ENCODE measurements around the gene ZIC1. TPM values are rescaled to one million over a fixed set of nuclear protein-coding genes. Genes with fewer than 3 reads are reported as not detected.

The ZIC1 gene
- total RNA-seq, 1 experiment from 2014 or later: not detected

DNA sequence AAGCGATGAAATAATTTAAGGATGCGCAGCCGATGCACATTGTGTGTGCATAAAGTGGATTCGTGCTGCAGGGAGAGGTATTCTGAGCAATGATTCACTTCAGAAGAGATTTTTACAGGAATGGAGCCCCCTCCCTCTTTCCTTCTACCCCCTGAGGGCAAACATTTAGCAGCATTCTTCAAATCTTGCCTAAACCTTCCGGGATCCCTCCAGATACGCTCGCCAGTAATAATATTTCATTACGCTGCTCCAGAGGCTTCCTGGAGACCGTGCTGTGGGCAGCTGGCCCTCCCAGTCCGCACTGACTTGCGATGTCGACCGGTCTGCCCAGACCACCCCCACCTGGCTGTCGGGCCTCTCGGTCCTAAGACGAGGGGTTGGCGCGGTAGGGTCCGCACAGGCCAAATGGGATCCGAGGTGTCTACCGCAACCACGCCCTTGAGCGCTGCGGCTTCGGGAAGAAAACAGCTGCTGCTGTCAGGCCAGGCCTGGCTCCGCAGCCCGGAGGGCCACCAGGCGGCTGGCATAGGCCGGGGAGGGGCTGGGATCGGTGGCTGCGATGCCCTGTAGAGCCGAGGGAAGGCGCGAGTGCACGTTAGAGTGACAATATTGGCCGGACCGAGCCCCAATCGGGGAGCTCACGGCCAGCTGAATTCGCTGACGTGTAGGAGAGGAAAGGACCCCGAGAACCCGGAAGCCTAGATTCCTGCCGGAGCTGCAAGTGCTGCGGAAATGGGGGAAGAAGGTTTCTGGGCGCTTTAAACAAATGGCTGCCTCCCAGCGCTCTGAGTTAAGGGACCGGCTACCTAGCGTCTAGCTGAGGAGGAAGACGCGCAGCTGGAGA is 17.2 kb upstream of the ZIC1 start:
- H3K9me3 ChIP-seq (ENCODE audit: control insufficient read depth, low read depth, low read length): no peaks in the 10 kb centered on the region
- no peak overlapping the region for H2BK15ac ChIP-seq (ENCODE audit: low read depth, low read length)
- H3K23me2 ChIP-seq (ENCODE audit: insufficient read length, low read depth, low read length, poor library complexity, severe bottlenecking): peaks cover 18% of the 10 kb centered on the region
- peak; percentile 93 for DNase-seq
- no peak overlapping the region for H3T11ph ChIP-seq (ENCODE audit: low read length)
- no peak overlapping the region for H2AK5ac ChIP-seq (ENCODE audit: insufficient read length, low read length)
- H3K27ac Mint-ChIP-seq: no peak overlapping the region
- no peaks in the 10 kb centered on the region for H3K79me2 ChIP-seq (ENCODE audit: insufficient read depth, low read length)
- H3K27me3 ChIP-seq (ENCODE audit: insufficient read depth, low read length): peaks cover 88% of the 10 kb centered on the region
- H3K79me1 ChIP-seq (ENCODE audit: insufficient read depth, low read depth, low read length, poor library complexity, severe bottlenecking): no peaks in the 10 kb centered on the region
- no peak overlapping the region for H2BK12ac ChIP-seq (ENCODE audit: insufficient read length, low read depth, low read length)
- no peak overlapping the region for H2BK20ac ChIP-seq (ENCODE audit: low read depth, low read length, poor library complexity, severe bottlenecking)
- H3K4ac ChIP-seq (ENCODE audit: low read depth, low read length): no peak overlapping the region
- peaks cover 100% of the 10 kb centered on the region for H3K27me3 Mint-ChIP-seq (ENCODE audit: low read depth)
- no peak overlapping the region for H3K23ac ChIP-seq (ENCODE audit: insufficient read length, low read depth, low read length)
- H4K5ac ChIP-seq (ENCODE audit: insufficient read length, low read depth, low read length): no peak overlapping the region
- H3K4me2 ChIP-seq (ENCODE audit: insufficient read depth, insufficient read length, low read length): peak overlapping the region; percentile 83
- peaks cover 3 to 17% of the 10 kb centered on the region in 2 experiments; a peak in 4 of 5 replicates for H3K9me3 Mint-ChIP-seq
- H3K27ac ChIP-seq (ENCODE audit: insufficient read length, low read depth, low read length): no peak overlapping the region
- H3K36me3 Mint-ChIP-seq (ENCODE audit: insufficient read depth in 1 of 3, low read depth in 3 of 3): peaks cover 0 to 2% (median 0%) of the 10 kb centered on the region in 3 experiments; a peak in 2 of 7 replicates
- no peak overlapping the region for H4K8ac ChIP-seq (replicated peaks; ENCODE audit: insufficient read length, low read depth, low read length)
- H3K9ac ChIP-seq (ENCODE audit: extremely low read depth, insufficient read length, low read length): no peak overlapping the region
- H2AFZ ChIP-seq (ENCODE audit: low read length): no peak overlapping the region
- peak overlapping the region; percentile 63 to 82 for H3K4me3 Mint-ChIP-seq
- H3K4me1 ChIP-seq (ENCODE audit: insufficient read depth, low read length): no peaks in the 10 kb centered on the region; the same call in none of the 2 replicates
- H4K91ac ChIP-seq (ENCODE audit: insufficient read length, low read depth, low read length): no peak overlapping the region
- no peak overlapping the region for H3K56ac ChIP-seq (ENCODE audit: insufficient read length, low read depth, low read length)
- H2BK5ac ChIP-seq (ENCODE audit: insufficient read length, low read length): no peak overlapping the region
- H3K4me1 Mint-ChIP-seq: peaks cover 31 to 80% of the 10 kb centered on the region in 2 experiments
- WGBS (ENCODE audit: extremely low coverage, insufficient read length, low lambda C conversion rate): no CpG with 5 or more reads among the region's 51 CpGs
- no peak overlapping the region for H2BK120ac ChIP-seq (ENCODE audit: low read depth, low read length, poor library complexity, severe bottlenecking)
- TF ChIP-seq, protein P1, sequence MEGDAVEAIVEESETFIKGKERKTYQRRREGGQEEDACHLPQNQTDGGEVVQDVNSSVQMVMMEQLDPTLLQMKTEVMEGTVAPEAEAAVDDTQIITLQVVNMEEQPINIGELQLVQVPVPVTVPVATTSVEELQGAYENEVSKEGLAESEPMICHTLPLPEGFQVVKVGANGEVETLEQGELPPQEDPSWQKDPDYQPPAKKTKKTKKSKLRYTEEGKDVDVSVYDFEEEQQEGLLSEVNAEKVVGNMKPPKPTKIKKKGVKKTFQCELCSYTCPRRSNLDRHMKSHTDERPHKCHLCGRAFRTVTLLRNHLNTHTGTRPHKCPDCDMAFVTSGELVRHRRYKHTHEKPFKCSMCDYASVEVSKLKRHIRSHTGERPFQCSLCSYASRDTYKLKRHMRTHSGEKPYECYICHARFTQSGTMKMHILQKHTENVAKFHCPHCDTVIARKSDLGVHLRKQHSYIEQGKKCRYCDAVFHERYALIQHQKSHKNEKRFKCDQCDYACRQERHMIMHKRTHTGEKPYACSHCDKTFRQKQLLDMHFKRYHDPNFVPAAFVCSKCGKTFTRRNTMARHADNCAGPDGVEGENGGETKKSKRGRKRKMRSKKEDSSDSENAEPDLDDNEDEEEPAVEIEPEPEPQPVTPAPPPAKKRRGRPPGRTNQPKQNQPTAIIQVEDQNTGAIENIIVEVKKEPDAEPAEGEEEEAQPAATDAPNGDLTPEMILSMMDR (conservative IDR thresholded peaks at IDR 0.05): peak; percentile 48; the same call in 2 of the 3 replicates
- no peak overlapping the region for H3K14ac ChIP-seq (ENCODE audit: insufficient read depth, low read length)
- no peak overlapping the region for H3K18ac ChIP-seq (ENCODE audit: insufficient read length, low read depth, low read length)
- H4K20me1 ChIP-seq (ENCODE audit: control insufficient read depth, insufficient read depth, insufficient read length): no peaks in the 10 kb centered on the region
